Thoracic aorta (tissue), 2 donors: Measurements from ENCODE around the gene SRRM1. TPM values are rescaled to one million over a fixed set of nuclear protein-coding genes. Genes with fewer than 3 reads are reported as not detected.
A peak's percentile ranks its signal among the peaks of the same experiment; 100 is the strongest.

Source experiments
- ATAC-seq: fragments of 150-250 bp; one replicate; pipeline ENCODE4 v1.8.0; 2017; ENCODE audit warnings: low read depth; ENCODE audit not compliant: insufficient number of reproducible peaks, low FRiP score
- DNase-seq: peaks from one replicate; pipeline ENCODE4 v3.0.0-alpha.2; 2020; ENCODE audit warnings: low spot score
- H3K27ac ChIP-seq, 2 donors: fragments of 200-600 bp; sonication (generic); 1 replicate in 1 of 2; 2 replicates in 1 of 2; pipeline ENCODE4 v1.5.1; 2016; ENCODE audit warnings: mild to moderate bottlenecking in 2 of 2, moderate library complexity in 2 of 2
- H3K27me3 ChIP-seq: fragments of 200-600 bp; sonication (generic); replicated peaks from 2 replicates; pipeline ENCODE4 v1.6.0; 2016; ENCODE audit warnings: mild to moderate bottlenecking; ENCODE audit not compliant: insufficient read depth
- H3K36me3 ChIP-seq: fragments of 200-600 bp; sonication (generic); one replicate; pipeline ENCODE4 v1.5.1; 2016
- H3K4me1 ChIP-seq, 2 donors: fragments of 200-600 bp; sonication (generic); 1 replicate in 1 of 2; 2 replicates in 1 of 2; pipeline versions ENCODE4 v1.5.1 to v1.6.0; 2016; ENCODE audit warnings: low read depth in 2 of 2, mild to moderate bottlenecking in 1 of 2; ENCODE audit not compliant: control insufficient read depth in 1 of 2
- H3K4me3 ChIP-seq: fragments of 200-600 bp; sonication (generic); 2 replicates; pipeline ENCODE4 v1.5.1; 2016; ENCODE audit warnings: mild to moderate bottlenecking
- H3K9me3 ChIP-seq: fragments of 200-600 bp; sonication (generic); 2 replicates; pipeline ENCODE4 v1.5.1; 2016
- CTCF ChIP-seq: fragments of 200-600 bp; sonication (generic); IDR thresholded peaks from one replicate; pipeline ENCODE4 v1.5.1; 2019; ENCODE audit warnings: antibody characterized with exemption
- total RNA-seq, 2 donors: library from RNA; depleted of rRNA; stranded (reverse); fragments of >200 nt; gene quantifications; one replicate each; pipeline versions ENCODE4 v1.1.0 to v1.2.3, GENCODE V29; 2016

Gene SRRM1
- total RNA-seq, 2 donors from 2014 or later: 57.0 to 181 TPM

GRCh38 chr1:24713736-24714135, 70.6 kb downstream of the SRRM1 start:
- H3K27ac ChIP-seq: no peak overlapping the region
- peaks cover 6 to 24% of the 10 kb centered on the region in 2 donors for H3K4me1 ChIP-seq
- no peak for ATAC-seq
- DNase-seq: no peak
- no peaks in the 10 kb centered on the region for H3K36me3 ChIP-seq
- H3K27me3 ChIP-seq: no peaks in the 10 kb centered on the region
- H3K9me3 ChIP-seq: no peaks in the 10 kb centered on the region
- no peak overlapping the region for H3K4me3 ChIP-seq
- no peak for TF ChIP-seq CTCF

- peak; percentile 53 for DNase-seq
- no peak overlapping the region for H3K4me3 ChIP-seq
- H3K27ac ChIP-seq: peak overlapping the region; percentile 31 to 70
- no peaks in the 10 kb centered on the region for H3K9me3 ChIP-seq
- TF ChIP-seq CTCF: no peak
- H3K4me1 ChIP-seq: peaks cover 12 to 32% of the 10 kb centered on the region in 2 donors
- H3K36me3 ChIP-seq: no peaks in the 10 kb centered on the region
- peak; percentile 48 for ATAC-seq
- H3K27me3 ChIP-seq: no peaks in the 10 kb centered on the region
Observed at GRCh38 chr1:24714859-24715520, 71.9 kb downstream of the SRRM1 start.

GRCh38 chr1:24715658-24716057, 72.6 kb downstream of the SRRM1 start:
- no peak for ATAC-seq
- Histone ChIP-seq H3K36me3 (no peaks in the 10 kb centered on the region), H3K27ac (peak overlapping the region in 1 of 2 donors; percentile 70), H3K4me1 (peaks cover 13 to 39% of the 10 kb centered on the region in 2 donors), H3K9me3 (no peaks in the 10 kb centered on the region), H3K27me3 (no peaks in the 10 kb centered on the region), H3K4me3 (no peak overlapping the region)
- no peak for TF ChIP-seq CTCF
- DNase-seq: no peak

GRCh38 chr1:24717887-24718650, 75.0 kb downstream of the SRRM1 start:
- Histone ChIP-seq H3K27ac (peak overlapping the region in 1 of 2 donors; percentile 86), H3K4me3 (no peak overlapping the region), H3K27me3 (no peaks in the 10 kb centered on the region), H3K36me3 (no peaks in the 10 kb centered on the region), H3K4me1 (peaks cover 15 to 42% of the 10 kb centered on the region in 2 donors), H3K9me3 (no peaks in the 10 kb centered on the region)
- no peak for TF ChIP-seq CTCF
- DNase-seq: no peak
- no peak for ATAC-seq

- Histone ChIP-seq H3K36me3 (no peaks in the 10 kb centered on the region), H3K27ac (peak overlapping the region; percentile 86 to 87), H3K4me1 (peaks cover 21 to 43% of the 10 kb centered on the region in 2 donors), H3K27me3 (no peaks in the 10 kb centered on the region), H3K9me3 (no peaks in the 10 kb centered on the region), H3K4me3 (no peak overlapping the region)
- DNase-seq (peak; percentile 71), ATAC-seq (peak; percentile 71)
- no peak for TF ChIP-seq CTCF
Observed at GRCh38 chr1:24720152-24720551, 77.0 kb downstream of the SRRM1 start.
